Stimulated activated CD4-positive, alpha-beta T cell treated with anti-CD3 and anti-CD28 coated beads, TNF-alpha, amount 100 ng/mL, for 4 hours (primary cell): ENCODE measurements around the gene PDCD1LG2.

Experiments
- DNase-seq, 3 experiments: peaks; one replicate each; pipeline ENCODE4 v3.0.0-alpha.2; 2020; ENCODE audit warnings: low read depth in 3 of 3

The PDCD1LG2 gene

GRCh38 chr9:5531101-5531882, 21.0 kb downstream of the PDCD1LG2 start:
- no peak for DNase-seq

GRCh38 chr9:5532306-5532705, 22.0 kb downstream of the PDCD1LG2 start:
- no peak for DNase-seq

DNA sequence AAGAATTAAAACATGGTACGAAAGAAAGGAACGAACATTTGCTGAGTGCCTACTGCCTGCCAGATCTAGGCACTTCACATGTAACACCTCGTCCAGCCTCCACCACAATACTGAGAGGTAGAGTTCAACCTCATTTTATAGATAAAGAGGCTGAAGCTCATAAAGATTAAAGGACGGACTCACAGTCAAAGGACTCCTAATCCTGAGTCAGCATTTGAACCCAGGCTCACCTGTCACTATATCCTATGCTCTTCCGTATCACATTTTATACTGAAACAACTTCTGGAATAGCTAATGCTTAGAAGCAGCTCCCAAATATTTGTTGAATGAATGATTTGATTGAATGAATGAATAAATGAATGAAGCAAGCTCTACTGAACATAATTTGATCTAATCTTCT, 22.5 kb downstream of the PDCD1LG2 start:
- DNase-seq: no peak

- no peak for DNase-seq
Measured at GRCh38 chr9:5536684-5537083, 26.4 kb downstream of the PDCD1LG2 start.

- no peak for DNase-seq
Measured at GRCh38 chr9:5543875-5544702, 33.8 kb downstream of the PDCD1LG2 start.

- no peak for DNase-seq
Measured at GRCh38 chr9:5549658-5550650, 39.6 kb downstream of the PDCD1LG2 start.

DNA sequence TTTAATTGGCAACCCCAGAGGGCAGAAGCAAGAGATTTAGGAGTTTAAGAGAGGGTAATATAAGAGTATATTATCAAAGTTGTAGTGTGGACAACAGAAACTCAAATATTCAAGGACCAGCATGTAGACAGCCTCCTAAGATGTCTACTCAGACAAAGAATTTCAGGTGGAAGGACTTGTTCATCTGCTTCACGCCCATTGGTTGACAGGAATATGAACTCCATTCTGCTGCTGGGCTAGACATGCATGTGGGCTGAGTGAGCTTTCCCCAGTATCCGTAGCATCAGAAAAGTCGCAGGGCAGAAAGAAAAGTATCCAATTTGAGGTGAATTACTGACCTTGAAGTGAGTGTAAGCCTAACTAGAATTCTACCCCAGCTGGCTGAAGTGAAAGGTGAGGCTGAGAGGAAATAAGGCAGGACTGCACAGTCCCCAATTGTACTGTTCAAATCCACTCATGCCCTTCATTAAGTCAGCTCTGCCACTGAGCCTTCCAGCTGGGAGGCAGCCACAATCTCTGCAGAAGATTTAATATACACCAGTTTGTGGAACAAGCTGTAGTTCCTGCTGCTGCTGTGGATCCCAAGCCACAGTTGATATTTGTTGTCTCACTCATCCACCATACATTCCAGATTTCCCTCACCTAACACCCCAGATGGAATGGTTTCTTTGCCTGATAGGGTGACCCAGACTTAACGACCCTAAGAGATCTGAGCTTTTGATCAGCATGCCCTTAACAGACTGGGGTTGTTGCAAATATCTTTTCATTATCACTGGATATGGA, 41.2 kb downstream of the PDCD1LG2 start:
- no peak for DNase-seq

DNA sequence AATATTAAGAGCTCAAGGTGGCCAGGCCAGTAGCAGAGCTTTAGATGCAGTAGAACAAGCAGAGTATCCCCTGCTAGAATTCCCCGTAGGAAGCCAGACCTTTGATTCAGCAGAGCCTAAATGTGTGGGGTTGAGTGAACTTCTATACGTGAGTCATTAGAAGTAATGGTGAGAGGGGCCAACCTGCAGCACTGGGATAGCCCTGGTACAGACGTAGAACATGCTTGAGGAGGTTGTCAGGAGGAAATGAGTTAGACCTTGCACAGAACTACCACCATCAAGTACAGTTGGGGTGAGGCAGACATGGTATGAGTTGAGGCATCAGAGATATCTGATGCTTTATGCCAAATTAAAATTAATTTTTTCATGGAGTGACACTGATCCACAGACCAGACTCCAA, 42.0 kb downstream of the PDCD1LG2 start:
- DNase-seq: no peak

DNA sequence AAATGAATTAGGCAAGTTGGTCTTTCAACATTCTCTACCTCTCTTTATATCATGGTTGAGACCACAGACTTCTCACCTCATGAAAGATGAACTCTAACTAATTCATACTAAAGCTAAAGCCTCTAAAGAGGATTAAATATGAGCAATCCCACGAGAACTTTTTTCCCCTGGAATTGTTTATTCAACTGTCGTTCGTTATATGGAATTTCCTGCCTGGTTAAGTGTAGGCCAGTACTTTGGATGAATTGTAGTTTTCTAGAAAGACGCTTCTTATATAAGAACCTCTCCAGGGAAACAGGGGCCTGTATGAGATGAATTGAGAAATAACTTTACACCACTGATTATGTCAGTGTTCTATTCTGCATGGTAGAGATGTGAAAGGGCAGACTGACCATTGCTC, 42.9 kb downstream of the PDCD1LG2 start:
- no peak for DNase-seq

DNA sequence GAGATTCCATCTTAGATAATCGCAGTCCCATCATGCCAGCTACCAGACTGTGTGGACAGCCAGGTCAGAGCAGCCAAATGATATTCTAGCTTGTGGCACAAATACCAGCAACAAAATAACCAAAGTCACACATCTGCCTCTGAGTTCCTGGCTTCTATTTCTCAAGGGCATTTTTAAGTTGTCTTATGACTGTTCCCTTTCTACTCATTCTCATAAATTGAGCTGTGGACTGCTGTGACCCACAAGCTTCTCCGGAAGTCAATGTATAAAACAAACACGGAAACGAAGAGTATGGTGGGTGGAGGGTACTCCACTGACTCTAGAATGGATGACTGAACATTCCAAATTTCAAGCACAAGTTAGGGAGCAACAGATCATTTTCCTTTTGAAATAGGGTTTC, 43.9 kb downstream of the PDCD1LG2 start:
- no peak for DNase-seq

DNA sequence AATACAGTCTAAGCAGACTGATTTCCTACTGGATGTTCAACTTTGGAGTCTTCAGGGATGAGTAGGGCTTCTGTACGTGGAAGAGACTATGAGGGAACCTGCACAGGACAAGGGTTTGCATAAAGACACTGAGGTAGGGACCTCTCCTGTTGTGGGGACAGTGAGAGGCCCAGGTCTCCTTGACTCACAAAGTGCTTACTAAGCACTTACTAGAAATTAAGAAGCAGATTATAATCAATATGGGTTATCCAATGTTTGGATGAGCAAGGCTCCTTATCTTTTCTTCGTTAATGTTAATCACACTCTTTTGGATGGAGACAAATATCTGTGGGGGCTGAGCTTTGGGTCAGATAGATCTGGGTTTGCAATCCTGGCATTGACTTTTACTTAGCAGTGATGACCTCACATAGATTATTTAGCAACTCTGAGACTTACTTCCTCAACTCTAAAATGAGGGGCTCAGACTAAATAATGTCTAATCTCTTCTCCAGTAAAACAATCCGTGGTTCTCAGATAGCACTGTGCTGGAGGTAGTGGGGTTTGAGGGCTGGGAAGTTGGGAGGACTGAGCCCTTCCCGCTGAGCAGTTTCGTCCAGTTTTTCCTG, 45.9 kb downstream of the PDCD1LG2 start:
- DNase-seq: no peak

DNA sequence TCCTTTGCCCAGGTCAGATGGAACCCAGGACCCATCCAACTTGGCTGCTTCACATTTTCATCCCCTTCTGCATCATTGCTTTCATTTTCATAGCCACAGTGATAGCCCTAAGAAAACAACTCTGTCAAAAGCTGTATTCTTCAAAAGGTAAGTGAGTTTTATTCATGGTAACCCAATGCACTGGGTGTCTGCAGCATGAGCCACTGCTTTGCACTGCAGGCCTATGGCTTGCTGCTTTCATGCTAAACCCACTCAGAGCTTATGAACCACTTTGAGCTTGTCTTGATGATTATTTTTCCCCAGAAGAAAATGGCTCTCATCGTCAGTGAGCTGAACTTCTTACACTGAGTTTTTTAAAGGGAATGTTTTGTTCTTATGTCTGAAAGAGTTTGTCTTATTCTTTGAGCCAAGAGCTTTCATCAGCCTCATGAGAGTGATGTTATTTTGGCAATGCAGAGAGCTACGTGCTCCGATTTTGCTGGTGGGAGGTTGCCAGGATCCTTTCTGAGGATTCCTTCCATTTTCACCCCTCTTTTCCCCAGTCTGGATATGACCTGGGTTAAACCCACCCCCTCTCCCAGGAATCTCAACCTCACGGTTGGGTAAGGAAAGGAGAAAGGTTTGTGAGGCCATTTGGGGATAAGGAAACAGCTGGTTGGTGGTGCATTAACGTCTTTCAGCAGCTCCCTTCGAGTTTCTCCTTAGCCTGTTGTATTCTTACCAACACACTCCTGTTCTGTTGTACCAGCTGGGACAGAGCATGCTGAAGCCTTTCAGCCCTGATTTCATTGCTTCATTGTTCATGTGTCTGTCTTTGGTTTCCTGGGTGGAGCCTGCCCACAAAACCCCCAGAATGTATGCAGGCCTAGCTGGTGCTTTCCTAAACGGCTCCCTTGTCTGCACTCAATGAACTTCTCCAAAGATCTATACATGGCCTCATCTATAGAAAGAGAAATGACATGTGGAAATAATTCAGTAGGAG, 47.6 kb downstream of the PDCD1LG2 start:
- DNase-seq: peak in 2 of 3 experiments; percentile 2 to 24

DNA sequence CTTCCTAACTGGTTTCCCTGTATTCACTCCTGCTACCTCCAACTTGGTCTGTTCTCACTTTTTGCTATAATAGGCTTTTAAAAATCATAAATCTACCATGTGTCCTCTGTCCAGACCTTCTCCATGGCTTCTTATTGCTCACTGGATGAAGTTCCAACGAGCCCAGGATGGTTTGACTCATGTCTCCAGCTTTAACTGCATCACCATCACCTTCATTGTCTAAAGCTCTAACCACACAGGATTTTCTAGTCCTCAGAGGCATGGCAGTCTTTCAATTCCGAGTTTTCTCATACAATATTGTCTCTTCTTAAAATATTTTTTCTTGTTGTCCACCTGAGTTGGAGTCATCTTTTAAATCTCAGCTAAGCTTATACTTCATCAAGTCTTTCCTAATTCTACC, 49.3 kb downstream of the PDCD1LG2 start:
- DNase-seq: no peak

DNA sequence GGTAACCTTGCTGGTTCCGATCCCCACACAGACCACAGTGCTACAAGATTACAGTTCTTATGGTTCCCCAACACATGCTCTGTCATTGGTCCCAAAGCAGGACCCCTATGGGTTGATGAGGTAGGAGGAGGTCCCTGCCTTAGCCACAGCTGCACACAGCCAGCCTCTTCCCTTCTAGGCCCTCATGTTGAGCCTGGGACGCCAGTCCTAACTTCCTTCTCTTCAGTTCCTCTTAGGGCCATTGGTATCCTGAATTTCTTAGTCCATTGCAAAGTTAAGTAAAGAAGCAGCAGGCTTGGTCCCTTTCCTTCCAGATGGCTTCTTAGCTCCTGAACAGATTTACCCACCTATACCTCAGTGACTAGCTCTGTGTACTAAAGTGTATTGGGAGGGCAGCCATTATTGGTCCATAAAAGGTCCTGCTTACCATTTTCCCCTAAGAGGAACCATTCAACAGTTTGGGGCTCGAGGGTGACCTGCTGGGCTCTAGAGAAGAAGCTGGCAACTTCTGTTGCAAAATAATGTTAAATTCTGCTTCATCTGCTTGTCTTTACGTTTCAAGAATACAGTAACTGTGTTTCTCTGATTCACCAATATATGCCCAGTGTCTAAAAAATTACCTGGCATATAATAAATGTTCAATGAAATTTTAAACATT, 50.2 kb downstream of the PDCD1LG2 start:
- no peak for DNase-seq

DNA sequence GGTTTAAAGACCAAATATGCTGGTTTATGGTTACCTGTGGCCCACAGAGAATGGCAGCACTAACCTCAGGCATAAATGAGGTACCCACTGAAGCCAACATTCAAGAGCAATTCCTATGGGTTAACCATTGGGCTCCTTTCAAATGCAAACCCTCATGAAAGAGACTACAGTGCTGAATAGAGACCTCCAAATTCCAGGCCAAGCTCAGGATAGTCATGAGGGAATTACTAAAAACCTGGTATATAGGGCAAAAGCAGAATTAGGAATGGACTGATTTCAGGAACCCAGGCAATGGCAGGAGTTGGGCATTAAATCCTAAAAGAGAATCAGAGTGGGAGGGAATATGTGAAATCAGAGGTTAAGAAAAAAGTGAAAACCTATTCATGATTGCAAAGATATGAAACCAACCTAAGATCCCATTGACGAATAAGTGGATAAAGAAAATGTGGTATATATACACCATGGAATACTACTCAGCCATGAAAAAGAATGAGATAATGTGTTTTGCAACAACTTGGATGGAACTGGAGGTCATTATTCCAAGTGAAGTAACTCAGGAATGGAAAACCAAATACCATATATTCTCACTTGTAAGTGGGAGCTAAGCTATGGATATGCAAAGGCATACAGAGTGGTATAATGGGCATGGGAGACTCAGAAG, 51.6 kb downstream of the PDCD1LG2 start:
- no peak for DNase-seq

GRCh38 chr9:5562806-5563416, 52.6 kb downstream of the PDCD1LG2 start:
- no peak for DNase-seq

DNA sequence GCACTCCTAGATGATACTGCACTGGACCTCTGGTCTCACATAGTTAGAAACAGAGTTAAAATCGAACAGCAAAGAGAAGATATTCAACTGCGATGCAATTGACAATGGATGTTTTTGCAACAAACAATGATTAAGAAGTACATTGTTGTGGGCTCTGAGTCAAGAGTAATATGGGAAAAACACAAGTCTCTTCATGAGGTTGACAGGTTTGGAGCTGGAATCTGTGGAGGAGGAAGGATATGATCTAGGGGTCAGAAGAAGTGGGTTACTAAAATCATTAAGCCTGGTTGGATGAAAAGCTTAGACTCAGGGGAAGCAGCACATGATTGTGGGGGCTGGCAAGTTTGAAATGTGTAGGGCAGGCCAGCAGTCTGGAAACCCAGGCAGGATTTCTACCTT, 53.1 kb downstream of the PDCD1LG2 start:
- no peak for DNase-seq

DNA sequence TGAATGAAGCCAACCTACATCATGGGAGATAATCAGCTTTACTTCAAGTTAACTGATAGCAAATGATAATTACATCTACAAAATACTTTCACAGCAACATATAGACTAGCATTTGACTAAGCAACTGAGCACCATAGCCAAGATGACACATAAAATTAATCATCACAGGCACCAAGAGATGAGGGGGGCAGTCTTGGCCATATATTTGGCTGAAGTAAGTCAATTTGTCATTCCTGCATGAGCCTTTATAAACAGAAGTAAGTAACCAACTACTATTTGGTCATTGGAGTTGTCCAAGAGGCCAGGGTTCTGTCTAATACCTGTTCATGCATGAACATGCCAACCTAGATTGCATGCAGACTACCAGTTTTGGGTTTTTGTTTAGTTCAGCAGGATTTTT, 53.6 kb downstream of the PDCD1LG2 start:
- DNase-seq: no peak
